HG03520 (cell line): ENCODE data around the gene DBN1.
"Not testable (repeated sequence)": the region's sequence is repeated elsewhere in the genome, so short reads cannot be mapped to it uniquely, and the experiment has no call there.

Source experiments
- ATAC-seq: cut with Tn5 transposase; IDR thresholded peaks from one replicate; pipeline ENCODE4 v1.9.1; 2021; ENCODE audit warnings: mild to moderate bottlenecking, moderate library complexity; ENCODE audit not compliant: unreplicated experiment

Gene DBN1

GRCh38 chr5:177491983-177492746, 18.7 kb upstream of the DBN1 start:
- ATAC-seq, result no peak

GRCh38 chr5:177491429-177491945, 18.1 kb upstream of the DBN1 start:
- ATAC-seq, result no peak

- ATAC-seq, result no peak
These were observed 17.6 kb upstream of the DBN1 start for GRCh38 chr5:177490992-177491391.

GRCh38 chr5:177490311-177490991, 17.0 kb upstream of the DBN1 start:
- no peak for ATAC-seq

GRCh38 chr5:177489119-177489716, 15.8 kb upstream of the DBN1 start:
- no peak for ATAC-seq

- no peak for ATAC-seq
These were observed 14.5 kb upstream of the DBN1 start for GRCh38 chr5:177487975-177488374.

- ATAC-seq, result no peak
These were observed 13.7 kb upstream of the DBN1 start for GRCh38 chr5:177487144-177487543.

GRCh38 chr5:177486256-177486655, 12.8 kb upstream of the DBN1 start:
- no peak for ATAC-seq

GRCh38 chr5:177485753-177486152, 12.3 kb upstream of the DBN1 start:
- ATAC-seq, result not testable (repeated sequence)

GRCh38 chr5:177484902-177485549, 11.6 kb upstream of the DBN1 start:
- no peak for ATAC-seq

- ATAC-seq, result no peak
These were observed 10.8 kb upstream of the DBN1 start for GRCh38 chr5:177483994-177484901.

GRCh38 chr5:177483042-177483441, 9.6 kb upstream of the DBN1 start:
- no peak for ATAC-seq

- no peak for ATAC-seq
These were observed 8.9 kb upstream of the DBN1 start for GRCh38 chr5:177482359-177482795.

GRCh38 chr5:177479774-177480173, 6.3 kb upstream of the DBN1 start:
- no peak for ATAC-seq

GRCh38 chr5:177478711-177479646, 5.5 kb upstream of the DBN1 start:
- no peak for ATAC-seq

- no peak for ATAC-seq
These were observed 4.5 kb upstream of the DBN1 start for GRCh38 chr5:177477701-177478477.

GRCh38 chr5:177476531-177477233, 3.2 kb upstream of the DBN1 start:
- no peak for ATAC-seq
